ENCODE data around the gene C1orf185. TPM values are rescaled to one million over a fixed set of nuclear protein-coding genes. Genes with fewer than 3 reads are reported as not detected.
"Not testable (repeated sequence)": the region's sequence is repeated elsewhere in the genome, so short reads cannot be mapped to it uniquely, and the experiment has no call there.

The C1orf185 gene
- total RNA-seq, 1 donor from 2014 or later, result not detected

DNA sequence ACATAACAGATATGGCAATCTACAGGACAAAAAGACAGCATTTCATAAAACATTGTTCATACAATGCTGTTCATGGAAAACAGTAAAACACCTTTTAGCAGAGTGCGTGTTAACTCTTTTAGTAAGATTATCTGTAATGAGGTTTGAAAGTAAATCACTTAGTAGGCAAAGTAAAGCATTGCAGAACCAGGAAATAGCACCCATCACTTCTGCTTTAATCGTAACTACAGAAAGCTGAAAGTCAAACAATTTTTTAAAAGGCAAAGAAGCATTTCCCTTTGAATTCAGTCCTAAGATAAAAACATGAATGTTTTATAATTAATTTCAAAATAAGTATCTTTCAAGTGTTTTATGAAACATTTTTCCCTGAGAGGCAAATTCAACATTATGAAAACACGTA, 70.8 kb downstream of the C1orf185 start:
- H2AFZ ChIP-seq (ENCODE audit: low read depth, low read length), result no peak overlapping the region
- FAIRE-seq (no peak), DNase-seq (ENCODE audit: low read depth) (no peak)
- no peaks in the 10 kb centered on the region for H3K4me1 ChIP-seq (ENCODE audit: insufficient read depth, low read length)
- H3K4me2 ChIP-seq (ENCODE audit: low read length), result no peak overlapping the region
- no peaks in the 10 kb centered on the region for H3K36me3 ChIP-seq (ENCODE audit: insufficient read depth, low read length)
- H3K27ac ChIP-seq (ENCODE audit: low read depth, low read length), result no peak overlapping the region
- Mint-ChIP-seq H3K27ac (ENCODE audit: unreplicated experiment) (no peak overlapping the region), H3K27me3 (ENCODE audit: low read depth, unreplicated experiment) (no peaks in the 10 kb centered on the region), H3K4me1 (ENCODE audit: low read depth, unreplicated experiment) (no peaks in the 10 kb centered on the region), H3K36me3 (ENCODE audit: low read depth, unreplicated experiment) (no peaks in the 10 kb centered on the region), H3K9me3 (ENCODE audit: unreplicated experiment) (no peaks in the 10 kb centered on the region), H3K4me3 (ENCODE audit: unreplicated experiment) (no peak overlapping the region)
- no peak overlapping the region for H3K9ac ChIP-seq (ENCODE audit: low read length)
- no peaks in the 10 kb centered on the region for H3K9me3 ChIP-seq (ENCODE audit: insufficient read depth, low read depth, low read length)
- H4K20me1 ChIP-seq (ENCODE audit: insufficient read depth, low read length), result no peaks in the 10 kb centered on the region
- TF ChIP-seq, protein P1, sequence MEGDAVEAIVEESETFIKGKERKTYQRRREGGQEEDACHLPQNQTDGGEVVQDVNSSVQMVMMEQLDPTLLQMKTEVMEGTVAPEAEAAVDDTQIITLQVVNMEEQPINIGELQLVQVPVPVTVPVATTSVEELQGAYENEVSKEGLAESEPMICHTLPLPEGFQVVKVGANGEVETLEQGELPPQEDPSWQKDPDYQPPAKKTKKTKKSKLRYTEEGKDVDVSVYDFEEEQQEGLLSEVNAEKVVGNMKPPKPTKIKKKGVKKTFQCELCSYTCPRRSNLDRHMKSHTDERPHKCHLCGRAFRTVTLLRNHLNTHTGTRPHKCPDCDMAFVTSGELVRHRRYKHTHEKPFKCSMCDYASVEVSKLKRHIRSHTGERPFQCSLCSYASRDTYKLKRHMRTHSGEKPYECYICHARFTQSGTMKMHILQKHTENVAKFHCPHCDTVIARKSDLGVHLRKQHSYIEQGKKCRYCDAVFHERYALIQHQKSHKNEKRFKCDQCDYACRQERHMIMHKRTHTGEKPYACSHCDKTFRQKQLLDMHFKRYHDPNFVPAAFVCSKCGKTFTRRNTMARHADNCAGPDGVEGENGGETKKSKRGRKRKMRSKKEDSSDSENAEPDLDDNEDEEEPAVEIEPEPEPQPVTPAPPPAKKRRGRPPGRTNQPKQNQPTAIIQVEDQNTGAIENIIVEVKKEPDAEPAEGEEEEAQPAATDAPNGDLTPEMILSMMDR (IDR thresholded peaks at IDR 0.05; ENCODE audit: insufficient read depth, low read depth, low read length), result no peak
- H3K4me3 ChIP-seq (ENCODE audit: insufficient read depth, low read depth, low read length), result no peak overlapping the region
- no peaks in the 10 kb centered on the region for H3K79me2 ChIP-seq (ENCODE audit: insufficient read depth, low read length)
- peaks cover 5% of the 10 kb centered on the region for H3K27me3 ChIP-seq (ENCODE audit: insufficient read depth, low read length)

DNA sequence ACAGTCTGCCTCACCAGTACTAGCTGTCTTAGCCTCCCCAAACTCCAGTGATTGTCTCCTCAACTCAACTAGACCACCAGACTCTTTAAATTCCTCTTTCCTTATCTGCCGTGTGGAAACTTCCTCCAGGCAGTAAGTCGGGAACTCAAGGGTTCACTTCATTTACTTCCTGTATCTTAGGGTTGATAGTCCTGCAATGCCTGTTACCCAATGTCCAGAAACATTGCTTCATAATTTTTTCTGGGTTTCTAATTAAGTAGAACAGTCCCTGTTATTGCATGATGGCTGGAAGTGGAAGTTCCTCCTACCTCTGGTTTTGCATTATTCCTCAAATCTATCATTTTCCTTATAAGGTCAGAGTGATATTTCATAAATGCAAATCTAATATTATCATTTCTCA, 73.2 kb downstream of the C1orf185 start:
- Mint-ChIP-seq H3K36me3 (ENCODE audit: low read depth, unreplicated experiment) (no peaks in the 10 kb centered on the region), H3K4me3 (ENCODE audit: unreplicated experiment) (no peak overlapping the region), H3K9me3 (ENCODE audit: unreplicated experiment) (no peaks in the 10 kb centered on the region), H3K4me1 (ENCODE audit: low read depth, unreplicated experiment) (no peaks in the 10 kb centered on the region), H3K27me3 (ENCODE audit: low read depth, unreplicated experiment) (no peaks in the 10 kb centered on the region), H3K27ac (ENCODE audit: unreplicated experiment) (no peak overlapping the region)
- H2AFZ ChIP-seq (ENCODE audit: low read depth, low read length), result no peak overlapping the region
- FAIRE-seq, result no peak
- DNase-seq (ENCODE audit: low read depth), result no peak
- H3K36me3 ChIP-seq (ENCODE audit: insufficient read depth, low read length), result no peaks in the 10 kb centered on the region
- H3K9me3 ChIP-seq (ENCODE audit: insufficient read depth, low read depth, low read length), result no peaks in the 10 kb centered on the region
- no peaks in the 10 kb centered on the region for H3K4me1 ChIP-seq (ENCODE audit: insufficient read depth, low read length)
- peaks cover 5% of the 10 kb centered on the region for H3K27me3 ChIP-seq (ENCODE audit: insufficient read depth, low read length)
- no peak overlapping the region for H3K27ac ChIP-seq (ENCODE audit: low read depth, low read length)
- H4K20me1 ChIP-seq (ENCODE audit: insufficient read depth, low read length), result no peaks in the 10 kb centered on the region
- TF ChIP-seq, protein P1 (IDR thresholded peaks at IDR 0.05; ENCODE audit: insufficient read depth, low read depth, low read length), result no peak
- TF ChIP-seq EZH2 (IDR thresholded peaks at IDR 0.05; ENCODE audit: insufficient read depth, low read length), result no peak
- no peaks in the 10 kb centered on the region for H3K79me2 ChIP-seq (ENCODE audit: insufficient read depth, low read length)
- no peak overlapping the region for H3K4me3 ChIP-seq (ENCODE audit: insufficient read depth, low read depth, low read length)
- H3K4me2 ChIP-seq (ENCODE audit: low read length), result no peak overlapping the region
- no peak overlapping the region for H3K9ac ChIP-seq (ENCODE audit: low read length)

DNA sequence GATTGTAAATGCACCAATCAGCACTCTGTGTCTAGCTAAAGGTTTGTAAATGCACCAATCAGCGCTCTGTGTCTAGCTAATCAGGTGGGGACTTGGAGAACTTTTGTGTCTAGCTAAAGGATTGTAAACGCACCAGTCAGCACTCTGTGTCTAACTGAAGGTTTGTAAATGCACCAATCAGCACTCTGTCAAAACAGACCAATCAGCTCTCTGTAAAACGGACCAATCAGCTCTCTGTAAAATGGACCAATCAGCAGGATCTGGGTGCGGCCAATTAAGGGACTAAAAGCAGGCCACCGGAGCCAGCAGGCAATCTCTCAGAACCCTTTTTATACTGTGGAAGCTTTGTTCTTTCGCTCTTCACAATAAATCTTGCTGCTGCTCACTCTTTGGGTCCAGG, 76.0 kb downstream of the C1orf185 start:
- H3K27ac ChIP-seq (ENCODE audit: low read depth, low read length); H3K27me3 ChIP-seq (ENCODE audit: insufficient read depth, low read length); H3K4me1 ChIP-seq (ENCODE audit: insufficient read depth, low read length); H4K20me1 ChIP-seq (ENCODE audit: insufficient read depth, low read length); H3K4me1 Mint-ChIP-seq (ENCODE audit: low read depth, unreplicated experiment); DNase-seq (ENCODE audit: low read depth); H3K4me2 ChIP-seq (ENCODE audit: low read length); H3K27me3 Mint-ChIP-seq (ENCODE audit: low read depth, unreplicated experiment); H3K9ac ChIP-seq (ENCODE audit: low read length); H3K9me3 Mint-ChIP-seq (ENCODE audit: unreplicated experiment); H3K27ac Mint-ChIP-seq (ENCODE audit: unreplicated experiment); H3K36me3 Mint-ChIP-seq (ENCODE audit: low read depth, unreplicated experiment); H3K36me3 ChIP-seq (ENCODE audit: insufficient read depth, low read length); H3K4me3 ChIP-seq (ENCODE audit: insufficient read depth, low read depth, low read length); H3K9me3 ChIP-seq (ENCODE audit: insufficient read depth, low read depth, low read length); H2AFZ ChIP-seq (ENCODE audit: low read depth, low read length); H3K4me3 Mint-ChIP-seq (ENCODE audit: unreplicated experiment); FAIRE-seq; H3K79me2 ChIP-seq (ENCODE audit: insufficient read depth, low read length): not testable (repeated sequence)

All from astrocyte (in vitro differentiated cells and primary cell).